ENCODE results near the gene BSN.

DNA sequence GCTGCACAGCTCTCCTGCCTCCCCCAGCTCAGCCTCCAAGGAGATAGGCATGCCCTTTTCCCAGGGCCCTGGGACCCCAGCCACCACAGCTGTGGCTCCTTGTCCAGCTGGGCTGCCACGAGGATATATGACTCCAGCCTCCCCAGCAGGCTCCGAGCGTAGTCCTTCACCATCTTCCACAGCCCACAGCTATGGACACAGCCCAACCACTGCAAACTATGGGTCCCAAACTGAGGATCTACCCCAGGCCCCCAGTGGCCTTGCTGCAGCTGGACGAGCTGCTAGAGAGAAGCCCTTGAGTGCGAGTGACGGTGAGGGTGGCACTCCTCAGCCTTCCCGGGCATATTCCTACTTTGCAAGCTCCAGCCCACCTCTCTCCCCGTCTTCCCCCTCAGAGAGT, 99.3 kb downstream of the BSN start:
- TF ChIP-seq CBX8 (IDR thresholded peaks at IDR 0.05) (no peak), CHD4 (IDR thresholded peaks at IDR 0.05; ENCODE audit: borderline replicate concordance) (no peak), HDAC2 (IDR thresholded peaks at IDR 0.05) (no peak), RFX5 (IDR thresholded peaks at IDR 0.05) (no peak)
- TF ChIP-seq, protein P1, sequence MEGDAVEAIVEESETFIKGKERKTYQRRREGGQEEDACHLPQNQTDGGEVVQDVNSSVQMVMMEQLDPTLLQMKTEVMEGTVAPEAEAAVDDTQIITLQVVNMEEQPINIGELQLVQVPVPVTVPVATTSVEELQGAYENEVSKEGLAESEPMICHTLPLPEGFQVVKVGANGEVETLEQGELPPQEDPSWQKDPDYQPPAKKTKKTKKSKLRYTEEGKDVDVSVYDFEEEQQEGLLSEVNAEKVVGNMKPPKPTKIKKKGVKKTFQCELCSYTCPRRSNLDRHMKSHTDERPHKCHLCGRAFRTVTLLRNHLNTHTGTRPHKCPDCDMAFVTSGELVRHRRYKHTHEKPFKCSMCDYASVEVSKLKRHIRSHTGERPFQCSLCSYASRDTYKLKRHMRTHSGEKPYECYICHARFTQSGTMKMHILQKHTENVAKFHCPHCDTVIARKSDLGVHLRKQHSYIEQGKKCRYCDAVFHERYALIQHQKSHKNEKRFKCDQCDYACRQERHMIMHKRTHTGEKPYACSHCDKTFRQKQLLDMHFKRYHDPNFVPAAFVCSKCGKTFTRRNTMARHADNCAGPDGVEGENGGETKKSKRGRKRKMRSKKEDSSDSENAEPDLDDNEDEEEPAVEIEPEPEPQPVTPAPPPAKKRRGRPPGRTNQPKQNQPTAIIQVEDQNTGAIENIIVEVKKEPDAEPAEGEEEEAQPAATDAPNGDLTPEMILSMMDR (IDR thresholded peaks at IDR 0.05): no peak
- TF ChIP-seq, protein P2, sequence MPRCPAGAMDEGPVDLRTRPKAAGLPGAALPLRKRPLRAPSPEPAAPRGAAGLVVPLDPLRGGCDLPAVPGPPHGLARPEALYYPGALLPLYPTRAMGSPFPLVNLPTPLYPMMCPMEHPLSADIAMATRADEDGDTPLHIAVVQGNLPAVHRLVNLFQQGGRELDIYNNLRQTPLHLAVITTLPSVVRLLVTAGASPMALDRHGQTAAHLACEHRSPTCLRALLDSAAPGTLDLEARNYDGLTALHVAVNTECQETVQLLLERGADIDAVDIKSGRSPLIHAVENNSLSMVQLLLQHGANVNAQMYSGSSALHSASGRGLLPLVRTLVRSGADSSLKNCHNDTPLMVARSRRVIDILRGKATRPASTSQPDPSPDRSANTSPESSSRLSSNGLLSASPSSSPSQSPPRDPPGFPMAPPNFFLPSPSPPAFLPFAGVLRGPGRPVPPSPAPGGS (IDR thresholded peaks at IDR 0.05): no peak
